ENCODE data around the gene KCNMA1.

KCNMA1 gene

GRCh38 chr10:77051837-77052236 lies 585.8 kb downstream of the KCNMA1 start:
- no peak for DNase-seq

GRCh38 chr10:77049896-77050295 lies 587.7 kb downstream of the KCNMA1 start:
- no peak for DNase-seq

- no peak for DNase-seq
These were observed 588.5 kb downstream of the KCNMA1 start for GRCh38 chr10:77049146-77049545.

GRCh38 chr10:77045085-77045484 lies 592.5 kb downstream of the KCNMA1 start:
- no peak for DNase-seq

- no peak for DNase-seq
These were observed 594.2 kb downstream of the KCNMA1 start for GRCh38 chr10:77043420-77043763.

- no peak for DNase-seq
These were observed 594.7 kb downstream of the KCNMA1 start for GRCh38 chr10:77042706-77043419.

- DNase-seq: peak in 1 of 2 experiments; percentile 3
These were observed 595.9 kb downstream of the KCNMA1 start for GRCh38 chr10:77041636-77042258.

- no peak for DNase-seq
These were observed 599.2 kb downstream of the KCNMA1 start for GRCh38 chr10:77038407-77038806.

- DNase-seq: no peak
These were observed 599.7 kb downstream of the KCNMA1 start for GRCh38 chr10:77037735-77038403.

GRCh38 chr10:77036993-77037734 lies 600.4 kb downstream of the KCNMA1 start:
- DNase-seq: no peak

- DNase-seq: no peak
These were observed 601.3 kb downstream of the KCNMA1 start for GRCh38 chr10:77036276-77036675.

GRCh38 chr10:77034795-77035194 lies 602.8 kb downstream of the KCNMA1 start:
- no peak for DNase-seq

- DNase-seq: no peak
These were observed 603.4 kb downstream of the KCNMA1 start for GRCh38 chr10:77034240-77034639.

- no peak for DNase-seq
These were observed 605.4 kb downstream of the KCNMA1 start for GRCh38 chr10:77032188-77032570.

- DNase-seq: no peak
These were observed 605.9 kb downstream of the KCNMA1 start for GRCh38 chr10:77031531-77032187.

- DNase-seq: no peak
These were observed 606.6 kb downstream of the KCNMA1 start for GRCh38 chr10:77030974-77031373.

- no peak for DNase-seq
These were observed 607.6 kb downstream of the KCNMA1 start for GRCh38 chr10:77029777-77030717.

GRCh38 chr10:77028042-77028441 lies 609.6 kb downstream of the KCNMA1 start:
- DNase-seq: no peak

- DNase-seq: no peak
These were observed 610.0 kb downstream of the KCNMA1 start for GRCh38 chr10:77027576-77027975.

- no peak for DNase-seq
These were observed 610.5 kb downstream of the KCNMA1 start for GRCh38 chr10:77027141-77027540.

- DNase-seq: no peak
These were observed 611.5 kb downstream of the KCNMA1 start for GRCh38 chr10:77026148-77026547.

- DNase-seq: no peak
These were observed 613.1 kb downstream of the KCNMA1 start for GRCh38 chr10:77024461-77024860.
